ENCODE data around the gene SLC48A1. TPM values are rescaled to one million over a fixed set of nuclear protein-coding genes. Genes with fewer than 3 reads are reported as not detected.

Gene SLC48A1
- polyA plus RNA-seq = 7.8 to 15.3 TPM (median 8.1 TPM) in 3 replicates
- polyA plus RNA-seq (2011; ENCODE audit: low read depth) = 1.5 TPM
- 10.8 and 12.2 TPM in 2 replicates for polyA plus RNA-seq (2011; cell fraction: cytosol; rRNA removed)
- polyA plus RNA-seq (2011; cell fraction: nucleus; rRNA removed) = 14.4 and 18.3 TPM in 2 replicates
- polyA plus RNA-seq (2012; ENCODE audit: low replicate concordance) = 11.7 and 13.6 TPM in 2 replicates
- polyA minus RNA-seq = 12.8 to 29.3 TPM (median 16.5 TPM) in 3 replicates
- polyA minus RNA-seq (2011; cell fraction: cytosol; rRNA and poly(A)+ RNA removed) = 16.5 TPM
- polyA minus RNA-seq (2011; cell fraction: nucleus; rRNA and poly(A)+ RNA removed) = 5.4 and 5.8 TPM in 2 replicates

GRCh38 chr12:47773062-47773857 is at the start of gene SLC48A1:
SLC48A1 (plus strand) TSS chr12:47773238; CDS start chr12:47773305, 67 bp downstream.
- Histone ChIP-seq H3K4me2 (ENCODE audit: control insufficient read depth, extremely low read depth, insufficient read depth, low read depth, low read length) (peak within 1 kb of the TSS; percentile 89), H3K36me3 (ENCODE audit: control insufficient read depth in 2 of 2, extremely low read depth in 1 of 2, insufficient read depth in 2 of 2, low read length in 2 of 2) (peaks cover 2 to 4% of the 10 kb centered on the region in 2 experiments), H3K27ac (ENCODE audit: control insufficient read depth, insufficient read depth, low read length) (peak within 1 kb of the TSS; percentile 24), H3K79me2 (ENCODE audit: control insufficient read depth, insufficient read depth, low read length) (peaks cover 15% of the 10 kb centered on the region), H3K9me1 (ENCODE audit: control insufficient read depth, extremely low read depth, insufficient read depth, low read length) (peaks cover 3% of the 10 kb centered on the region), H3K27me3 (ENCODE audit: control insufficient read depth, extremely low read depth, insufficient read depth, low read length) (no peaks in the 10 kb centered on the region), H4K20me1 (ENCODE audit: control insufficient read depth, extremely low read depth, insufficient read depth, low read length) (no peaks in the 10 kb centered on the region), H3K4me3 (ENCODE audit: control insufficient read depth in 2 of 3, extremely low read depth in 1 of 3, insufficient read depth in 2 of 3, low read depth in 1 of 3, low read length in 3 of 3) (peak within 1 kb of the TSS; percentile 61 to 85 (median 80)), H3K9ac (ENCODE audit: control insufficient read depth, extremely low read depth, insufficient read depth, low read length) (peak within 1 kb of the TSS; percentile 73), H2AFZ (ENCODE audit: control insufficient read depth, low read length) (peak within 1 kb of the TSS; percentile 80), H3K9me3 (ENCODE audit: control insufficient read depth, low read depth, low read length) (no peaks in the 10 kb centered on the region), H3K4me1 (ENCODE audit: control insufficient read depth, extremely low read depth, insufficient read depth, low read length) (peaks cover 50% of the 10 kb centered on the region)
- TF ChIP-seq EZH2 (IDR thresholded peaks at IDR 0.05; ENCODE audit: low read length) (no peak), CTCF (optimal IDR thresholded peaks at IDR 0.05 in 1 of 3, IDR thresholded peaks at IDR 0.05 in 1 of 3, conservative IDR thresholded peaks at IDR 0.05 in 1 of 3; ENCODE audit: extremely low read depth in 1 of 3, insufficient read depth in 2 of 3, low read length in 3 of 3) (peak; percentile 25 to 53 (median 46))
- dilution Hi-C loops (cut with MboI; ENCODE audit: extremely low pct_ligation_motif_present, low sequenced_read_pairs) = no loop called here
- DNase-seq (ENCODE audit: low read depth, low spot score) (no peak), FAIRE-seq (no peak)

GRCh38 chr12:47725091-47725772 is 47.8 kb upstream of the SLC48A1 start, which contains the start of gene ENDOU:
ENDOU (minus strand) TSS chr12:47725490; CDS start chr12:47725413, 77 bp downstream.
- Histone ChIP-seq H3K4me1 (ENCODE audit: control insufficient read depth, extremely low read depth, insufficient read depth, low read length) (peaks cover 18% of the 10 kb centered on the region), H3K27me3 (ENCODE audit: control insufficient read depth, extremely low read depth, insufficient read depth, low read length) (no peaks in the 10 kb centered on the region), H3K4me3 (ENCODE audit: control insufficient read depth in 2 of 3, extremely low read depth in 1 of 3, insufficient read depth in 2 of 3, low read depth in 1 of 3, low read length in 3 of 3) (peak within 1 kb of the TSS in 1 of 3 experiments; percentile 15), H3K9me3 (ENCODE audit: control insufficient read depth, low read depth, low read length) (no peaks in the 10 kb centered on the region), H3K4me2 (ENCODE audit: control insufficient read depth, extremely low read depth, insufficient read depth, low read depth, low read length) (peak within 1 kb of the TSS; percentile 47), H3K36me3 (ENCODE audit: control insufficient read depth in 2 of 2, extremely low read depth in 1 of 2, insufficient read depth in 2 of 2, low read length in 2 of 2) (no peaks in the 10 kb centered on the region), H3K27ac (ENCODE audit: control insufficient read depth, insufficient read depth, low read length) (no peak within 1 kb of the TSS), H3K9me1 (ENCODE audit: control insufficient read depth, extremely low read depth, insufficient read depth, low read length) (no peaks in the 10 kb centered on the region), H3K9ac (ENCODE audit: control insufficient read depth, extremely low read depth, insufficient read depth, low read length) (no peak within 1 kb of the TSS), H4K20me1 (ENCODE audit: control insufficient read depth, extremely low read depth, insufficient read depth, low read length) (no peaks in the 10 kb centered on the region), H2AFZ (ENCODE audit: control insufficient read depth, low read length) (peak within 1 kb of the TSS; percentile 50), H3K79me2 (ENCODE audit: control insufficient read depth, insufficient read depth, low read length) (no peaks in the 10 kb centered on the region)
- FAIRE-seq (peak; percentile 83), DNase-seq (ENCODE audit: low read depth, low spot score) (no peak)
- TF ChIP-seq EZH2 (IDR thresholded peaks at IDR 0.05; ENCODE audit: low read length) (no peak), CTCF (optimal IDR thresholded peaks at IDR 0.05 in 1 of 3, IDR thresholded peaks at IDR 0.05 in 1 of 3, conservative IDR thresholded peaks at IDR 0.05 in 1 of 3; ENCODE audit: extremely low read depth in 1 of 3, insufficient read depth in 2 of 3, low read length in 3 of 3) (no peak)
- dilution Hi-C loops (cut with MboI; ENCODE audit: extremely low pct_ligation_motif_present, low sequenced_read_pairs) = no loop called here
